KBM-7 (cell line): ENCODE data around the gene RPL35A.
"Not testable (repeated sequence)": the region's sequence is repeated elsewhere in the genome, so short reads cannot be mapped to it uniquely, and the experiment has no call there.

Experiments used
- DNase-seq: peaks from one replicate; pipeline ENCODE4 v3.0.0-alpha.2; 2015
- in situ Hi-C: fragments of 300-500 bp; cut with MboI; formaldehyde crosslinking; loops from 2 replicates; pipeline ENCODE4 v1.14.3; 2020; ENCODE audit warnings: low sequenced_read_pairs, low pct_unique_long_range_greater_than_20kb, mixed read lengths

RPL35A gene

DNA sequence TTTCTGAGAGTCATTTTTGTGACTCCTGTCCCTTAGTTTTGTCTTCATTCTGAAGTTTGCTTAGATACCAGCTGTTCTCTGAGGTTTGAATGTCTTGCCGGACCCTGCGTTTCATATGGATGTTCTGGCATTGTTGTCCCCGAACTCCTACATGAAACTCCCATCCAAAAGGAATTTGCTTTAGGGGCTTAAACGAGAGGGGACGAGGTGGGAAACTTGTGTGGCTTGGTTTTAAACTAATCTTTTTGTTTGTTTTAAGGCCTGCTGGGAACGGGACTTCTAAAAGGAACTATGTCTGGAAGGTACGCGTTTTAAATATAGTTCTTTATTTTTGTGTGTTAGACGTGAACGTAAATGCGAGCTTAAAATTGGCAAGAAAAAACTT, 679 bp downstream of the RPL35A start:
- in situ Hi-C loops = no loop called here
- no peak for DNase-seq

GRCh38 chr3:197951392-197951990, 1.5 kb downstream of the RPL35A start:
- in situ Hi-C loops = no loop called here
- DNase-seq = no peak

DNA sequence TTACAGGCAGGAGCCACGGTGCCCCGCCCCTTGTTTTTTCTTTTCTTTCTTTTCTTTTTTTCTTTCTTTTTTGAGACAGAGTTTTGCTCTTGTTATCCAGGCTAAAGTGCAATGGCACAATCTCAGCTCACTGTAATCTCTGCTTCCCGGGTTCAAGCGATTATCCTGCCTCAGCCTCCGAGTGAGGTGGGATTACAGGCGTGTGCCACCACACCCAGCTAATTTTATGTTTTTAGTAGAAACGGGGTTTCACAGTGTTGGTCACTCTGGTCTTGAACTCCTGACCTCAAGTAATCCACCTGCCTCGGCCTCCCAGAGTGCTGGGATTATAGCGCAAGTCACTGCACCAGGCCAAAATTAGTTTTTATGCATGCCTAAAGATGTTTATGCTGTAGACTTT, 2.5 kb downstream of the RPL35A start:
- no peak for DNase-seq
- in situ Hi-C loops = no loop called here

GRCh38 chr3:197953325-197953724, 3.3 kb downstream of the RPL35A start:
- in situ Hi-C loops = no loop called here

DNA sequence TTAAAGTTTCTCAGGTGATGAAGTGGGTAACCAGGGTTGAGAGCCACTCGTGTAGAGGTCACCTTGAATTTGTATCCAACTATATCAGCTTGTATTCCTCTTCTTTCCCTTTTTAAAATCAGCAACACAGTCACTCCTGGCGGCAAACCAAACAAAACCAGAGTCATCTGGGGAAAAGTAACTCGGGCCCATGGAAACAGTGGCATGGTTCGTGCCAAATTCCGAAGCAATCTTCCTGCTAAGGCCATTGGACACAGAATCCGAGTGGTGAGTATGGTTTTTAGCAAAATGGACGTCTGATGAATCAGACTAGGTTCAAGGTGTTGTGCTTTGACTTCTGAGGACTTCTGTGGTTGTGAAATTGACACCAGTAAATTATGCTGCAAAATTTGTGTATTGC, 3.9 kb downstream of the RPL35A start:
- DNase-seq = no peak
- in situ Hi-C loops = no loop called here

More at GRCh38 chr3:197953325-197953724, 3.3 kb downstream of the RPL35A start:
- no peak for DNase-seq

DNA sequence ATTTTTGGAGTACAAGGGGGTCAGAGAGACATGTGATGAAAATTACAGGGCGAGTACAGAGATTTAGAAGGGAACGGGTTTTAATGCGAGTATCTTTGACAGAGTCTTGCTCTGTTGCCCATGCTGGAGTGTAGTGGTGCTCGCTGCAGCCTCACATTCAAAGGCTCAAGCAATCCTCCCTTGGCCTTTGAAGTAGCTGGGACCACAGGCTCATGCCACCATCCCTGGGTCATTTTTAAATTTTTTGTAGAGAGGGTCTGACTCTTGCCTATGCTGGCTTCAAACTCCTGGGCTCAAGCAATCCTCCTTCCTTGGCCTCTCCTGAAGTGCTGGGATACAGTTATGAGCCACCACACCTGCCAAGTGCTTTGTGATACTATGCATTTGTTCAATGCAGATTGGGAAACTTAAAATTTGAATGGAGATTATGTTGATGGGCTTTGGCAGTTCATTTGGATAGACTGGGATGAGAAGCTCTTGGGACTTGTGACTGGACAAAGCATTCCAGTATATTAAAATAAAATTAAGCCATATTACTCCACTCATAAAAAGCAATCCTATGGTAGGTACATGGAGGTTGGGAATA, 6.0 kb downstream of the RPL35A start:
- no peak for DNase-seq
- in situ Hi-C loops = no loop called here

DNA sequence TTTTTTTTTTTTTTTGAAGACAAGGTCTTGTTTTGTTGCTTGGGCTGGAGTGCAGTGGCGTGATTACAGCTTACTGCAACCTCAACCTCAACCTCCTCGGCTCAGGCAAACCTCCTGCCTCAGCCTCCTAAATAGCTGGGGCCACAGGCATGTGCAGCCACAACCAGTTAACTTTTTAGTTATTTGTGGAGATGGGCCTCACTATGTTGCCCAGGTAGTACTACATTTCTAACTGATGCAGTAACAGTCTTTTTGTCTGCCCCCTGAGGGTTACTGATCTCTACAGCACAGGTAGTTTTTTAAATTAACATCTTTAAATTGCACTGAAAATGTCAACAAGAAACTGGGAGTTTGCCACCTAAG, 6.6 kb downstream of the RPL35A start:
- in situ Hi-C loops = no loop called here
- no peak for DNase-seq

DNA sequence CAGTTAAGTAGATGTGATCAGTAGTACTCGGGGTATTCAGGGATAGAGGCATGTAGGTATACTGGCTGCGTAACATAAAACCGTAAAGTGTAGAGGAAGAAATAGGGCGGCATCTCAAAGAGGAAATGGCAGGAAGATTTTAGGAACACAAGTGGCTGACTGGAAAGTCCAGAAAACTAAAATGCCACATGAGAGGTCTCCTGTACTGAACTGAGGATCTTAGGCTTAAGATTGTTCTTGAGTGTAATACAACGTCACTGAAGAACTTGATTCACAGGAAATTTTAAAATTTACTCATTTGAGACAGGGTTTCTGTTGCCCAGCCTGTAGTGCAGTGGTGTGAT, 7.8 kb downstream of the RPL35A start:
- DNase-seq = no peak
- in situ Hi-C loops = no loop called here

DNA sequence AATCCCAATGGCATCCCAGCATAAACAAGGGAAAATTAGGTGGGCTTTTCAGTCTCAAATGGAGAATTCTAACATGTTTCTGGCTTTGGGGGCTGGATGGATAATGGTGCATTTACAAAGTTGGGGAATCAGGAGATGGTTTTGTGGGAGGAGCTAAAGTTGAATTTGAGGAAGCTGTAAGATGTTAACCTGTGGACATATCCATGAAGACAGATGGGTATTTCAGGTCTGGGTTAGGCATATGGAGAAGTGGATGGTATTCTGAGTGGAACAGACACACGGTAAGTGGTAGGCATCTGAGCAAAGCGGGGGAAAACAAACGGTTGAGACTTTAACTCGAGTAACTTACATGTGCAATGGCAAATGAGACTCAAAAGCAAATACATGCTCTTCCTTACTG, 8.4 kb downstream of the RPL35A start:
- peak; percentile 54 for DNase-seq
- in situ Hi-C loops = no loop called here

DNA sequence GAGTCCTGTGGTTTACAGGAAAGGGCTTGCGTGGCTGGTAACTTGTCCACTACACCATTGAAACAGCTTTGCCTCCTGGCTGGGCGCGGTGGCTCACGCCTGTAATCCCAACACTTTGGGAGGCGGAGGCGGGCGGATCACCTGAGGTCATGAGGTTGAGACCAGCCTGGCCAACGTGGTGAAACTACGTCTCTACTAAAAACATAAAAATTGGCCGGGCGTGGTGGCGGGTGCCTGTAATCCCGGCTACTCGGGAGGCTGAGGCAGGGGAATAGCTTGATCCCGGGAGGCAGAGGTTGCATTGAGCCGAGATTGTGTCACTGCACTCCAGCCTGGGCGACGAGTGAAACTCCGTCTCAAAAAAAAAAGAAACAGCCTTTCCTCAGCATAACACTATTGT, 8.9 kb downstream of the RPL35A start:
- in situ Hi-C loops, DNase-seq: not testable (repeated sequence)

- no peak for DNase-seq
- in situ Hi-C loops = no loop called here
These were observed 9.5 kb downstream of the RPL35A start for GRCh38 chr3:197959500-197959890.

DNA sequence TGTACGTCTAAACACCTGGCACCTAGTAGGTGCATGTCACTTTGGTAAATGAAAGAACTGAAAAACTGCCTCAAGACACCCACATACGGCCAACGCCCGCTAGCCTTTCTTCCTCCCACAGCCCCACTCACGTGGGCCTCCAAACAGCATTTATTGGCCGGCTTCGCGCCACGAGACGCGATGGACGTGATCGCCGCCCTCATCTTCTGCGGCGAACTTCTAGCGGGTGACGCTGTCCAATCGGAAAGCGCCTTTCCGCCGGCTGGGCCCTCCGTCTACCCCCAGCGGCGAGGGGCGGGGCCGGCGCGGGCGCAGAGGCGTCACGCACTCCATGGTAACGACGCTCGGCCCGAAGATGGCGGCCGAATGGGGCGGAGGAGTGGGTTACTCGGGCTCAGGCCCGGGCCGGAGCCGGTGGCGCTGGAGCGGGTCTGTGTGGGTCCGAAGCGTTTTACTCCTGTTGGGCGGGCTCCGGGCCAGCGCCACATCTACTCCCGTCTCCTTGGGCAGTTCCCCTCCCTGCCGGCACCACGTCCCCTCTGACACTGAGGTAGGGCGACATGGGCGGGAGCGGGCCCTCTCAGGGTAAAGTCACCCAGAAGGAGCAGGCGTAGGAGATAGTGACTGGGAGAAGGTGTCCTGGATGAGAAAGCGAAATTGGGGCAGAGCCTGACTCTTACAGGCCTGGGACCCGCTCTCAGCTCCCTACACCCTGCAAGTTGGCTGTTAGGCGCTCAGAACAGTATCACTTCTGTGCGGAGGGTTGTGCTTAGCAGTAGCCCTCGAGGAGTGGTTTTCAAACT, 10.1 kb downstream of the RPL35A start, which contains the start of gene LMLN:
Gene LMLN (plus strand): TSS at position 327 of the 803 bp plus-strand sequence. CDS start 29 bp downstream, at position 356.
- in situ Hi-C loops = no loop called here
- peak; percentile 95 for DNase-seq

DNA sequence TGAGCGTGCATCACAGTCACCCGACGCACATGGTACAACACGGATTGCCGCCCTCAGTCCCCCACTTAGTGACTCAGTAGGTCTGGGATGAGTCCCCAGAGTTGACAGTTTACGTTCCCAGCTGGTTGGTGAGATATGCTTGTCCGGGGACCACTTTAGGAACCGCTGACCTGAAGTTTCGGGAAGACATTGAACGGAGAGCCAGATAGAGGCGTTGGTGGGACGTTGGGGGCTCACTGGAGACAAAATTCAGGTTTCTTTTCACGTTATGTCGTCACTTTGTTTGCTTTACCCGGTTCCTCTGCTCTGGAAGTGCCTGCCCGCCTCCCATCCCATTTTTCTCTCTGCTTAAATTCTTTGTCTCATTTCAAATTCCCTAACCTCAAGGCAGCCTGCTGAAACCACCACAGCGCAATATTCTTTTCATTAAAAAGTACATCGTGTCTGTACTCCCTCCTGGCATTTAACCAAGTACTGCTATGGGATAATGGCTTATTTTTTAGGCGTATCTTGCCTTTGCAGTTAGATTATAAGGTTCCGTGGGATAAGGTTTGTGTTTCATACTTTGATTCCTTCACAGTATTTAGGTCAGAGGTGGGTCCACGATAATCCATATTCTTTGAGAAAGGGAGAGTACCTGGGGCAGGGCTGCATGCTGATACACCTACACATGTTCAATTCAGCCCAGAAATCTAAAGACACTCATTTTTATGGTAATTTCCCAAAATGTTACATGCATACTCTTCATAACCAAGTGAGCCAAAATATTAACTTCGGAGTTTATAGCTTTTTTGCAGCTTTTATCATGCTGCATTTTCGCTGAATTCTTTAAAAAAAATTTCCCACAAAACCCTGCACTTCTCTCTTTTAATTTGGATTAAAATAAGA, 10.9 kb downstream of the RPL35A start:
- in situ Hi-C loops = no loop called here
- DNase-seq = no peak

- DNase-seq = no peak
- in situ Hi-C loops = no loop called here
These were observed 11.6 kb downstream of the RPL35A start for GRCh38 chr3:197961582-197961945.

DNA sequence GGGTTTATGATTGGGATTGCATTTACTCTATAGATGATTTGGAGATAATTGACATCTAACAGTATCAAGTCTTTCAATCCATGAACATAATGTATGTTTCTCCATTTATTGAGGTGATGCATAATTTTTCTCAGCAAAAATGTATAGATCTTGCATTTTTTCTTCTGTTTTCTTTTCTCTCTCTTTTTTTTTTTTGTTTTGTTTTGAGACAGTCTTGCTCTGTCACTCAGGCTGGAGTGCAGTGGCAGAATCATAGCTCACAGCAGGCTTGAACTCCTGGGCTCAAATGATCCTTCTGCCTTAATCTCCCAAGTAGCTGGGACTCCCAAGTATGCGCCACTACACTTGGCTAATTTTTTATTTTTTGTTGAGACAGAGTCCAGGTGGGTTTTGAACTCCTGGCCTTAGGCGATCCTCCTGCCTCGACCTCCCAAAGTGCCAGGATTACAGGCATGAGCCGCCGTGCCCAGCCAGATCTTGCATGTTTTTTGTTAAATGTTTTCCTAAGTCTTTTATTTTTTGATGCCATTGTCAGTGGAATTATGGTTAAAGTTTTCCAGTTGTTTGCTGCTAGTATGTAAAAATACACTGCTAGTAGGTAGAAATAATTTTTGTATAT, 13.1 kb downstream of the RPL35A start:
- DNase-seq = no peak
- in situ Hi-C loops = no loop called here

GRCh38 chr3:197967337-197967989, 17.5 kb downstream of the RPL35A start:
- in situ Hi-C loops, DNase-seq: not testable (repeated sequence)

DNA sequence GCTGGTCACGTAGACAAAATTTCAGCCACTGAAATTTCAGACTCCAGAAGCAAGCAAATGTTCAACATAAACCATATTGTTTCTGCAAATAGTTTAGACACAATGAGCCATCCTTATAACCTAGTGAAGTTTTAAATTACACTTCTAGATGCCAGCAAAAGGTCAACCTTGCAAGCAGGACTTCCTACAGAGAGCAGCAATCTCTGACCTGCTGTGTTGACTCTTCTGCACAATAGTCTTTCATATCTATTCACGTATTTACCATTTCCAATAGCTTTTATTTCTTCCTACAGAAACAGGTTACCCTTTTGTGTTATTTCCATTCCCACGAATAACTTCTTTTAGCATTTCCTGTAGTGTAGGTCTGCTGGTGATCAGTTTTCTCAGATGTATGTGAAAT, 20.6 kb downstream of the RPL35A start:
- no peak for DNase-seq
- in situ Hi-C loops = no loop called here

DNA sequence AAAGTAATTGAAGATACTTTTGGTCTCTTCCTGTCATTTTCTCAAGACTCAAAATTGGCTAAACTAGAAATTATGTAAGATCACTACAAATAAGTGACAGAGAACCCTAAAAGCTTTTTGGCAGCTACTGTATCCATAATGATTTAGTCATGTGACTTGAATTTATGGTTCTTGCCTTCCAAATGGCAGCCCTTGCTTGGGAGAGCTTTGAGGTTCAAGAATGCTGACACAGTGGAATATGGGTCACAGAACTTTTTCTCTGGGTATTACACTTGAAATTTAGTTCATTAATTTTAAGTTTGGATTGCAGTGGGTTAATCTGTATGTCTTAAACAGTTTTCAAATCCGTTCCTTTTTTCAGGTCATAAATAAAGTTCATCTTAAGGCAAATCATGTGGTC, 24.0 kb downstream of the RPL35A start:
- in situ Hi-C loops = no loop called here
- no peak for DNase-seq

DNA sequence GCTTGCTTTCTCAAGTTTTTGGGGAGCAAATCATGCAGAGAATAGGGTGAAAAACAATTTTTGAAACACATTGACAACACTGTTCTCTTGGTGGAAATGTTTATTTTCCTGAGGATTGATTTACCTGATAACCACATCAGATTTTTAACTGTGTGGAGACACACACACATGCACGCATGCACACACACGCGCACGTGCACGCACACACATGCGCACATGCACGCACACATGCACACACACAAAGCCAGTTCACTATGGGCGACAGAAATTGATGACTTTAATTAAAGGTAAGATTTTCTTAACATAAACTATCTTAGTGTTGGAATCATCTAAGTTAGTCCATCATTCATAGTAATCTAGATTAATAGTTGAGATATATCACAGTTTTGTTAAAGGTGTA, 25.3 kb downstream of the RPL35A start:
- DNase-seq = no peak
- in situ Hi-C loops = no loop called here
